Neuronal stem cell (in vitro differentiated cells): ENCODE data around the gene SOHLH1.
"Not testable (repeated sequence)": the region's sequence is repeated elsewhere in the genome, so short reads cannot be mapped to it uniquely, and the experiment has no call there.

Experiments used
- DNase-seq: peaks from one replicate; pipeline ENCODE4 v3.0.0-alpha.2; 2013; ENCODE audit warnings: low spot score
- H2AFZ ChIP-seq: one replicate; pipeline ENCODE4 v1.6.1; 2013; ENCODE audit warnings: mild to moderate bottlenecking, low read length, inconsistent platforms
- H2AK5ac ChIP-seq: 2 replicates; pipeline ENCODE4 v1.6.1; 2013; ENCODE audit warnings: low read depth, mild to moderate bottlenecking, inconsistent platforms, low read length, moderate library complexity, mixed read lengths
- H2BK120ac ChIP-seq: 2 replicates; pipeline ENCODE4 v1.6.1; 2013; ENCODE audit warnings: low read depth, mild to moderate bottlenecking, inconsistent platforms, low read length, moderate library complexity, mixed read lengths
- H2BK12ac ChIP-seq: one replicate; pipeline ENCODE4 v1.6.1; 2013; ENCODE audit warnings: low read length, inconsistent platforms
- H2BK15ac ChIP-seq: 2 replicates; pipeline ENCODE4 v1.6.1; 2013; ENCODE audit warnings: mild to moderate bottlenecking, low read length, inconsistent platforms, mixed read lengths
- H2BK5ac ChIP-seq: one replicate; pipeline ENCODE4 v1.6.1; 2013; ENCODE audit warnings: inconsistent platforms, mild to moderate bottlenecking, low read length, moderate library complexity
- H3K14ac ChIP-seq: one replicate; pipeline ENCODE4 v1.6.1; 2013; ENCODE audit warnings: low read length, inconsistent platforms
- H3K18ac ChIP-seq: 2 replicates; pipeline ENCODE4 v1.6.1; 2013; ENCODE audit warnings: low read length, inconsistent platforms
- H3K23ac ChIP-seq: 2 replicates; pipeline ENCODE4 v1.6.1; 2013; ENCODE audit warnings: low read depth, mild to moderate bottlenecking, mixed read lengths, low read length, inconsistent platforms; ENCODE audit not compliant: poor library complexity
- H3K27ac ChIP-seq: replicated peaks from 3 replicates; pipeline ENCODE4 v1.5.1; 2013; ENCODE audit warnings: low read length, inconsistent platforms
- H3K27me3 ChIP-seq, 3 experiments: 2 replicates each; pipeline ENCODE4 v1.6.1; 2013; ENCODE audit warnings: low read length in 3 of 3, mild to moderate bottlenecking in 2 of 3, inconsistent platforms in 1 of 3, low read depth in 1 of 3, mixed read lengths in 1 of 3, moderate library complexity in 1 of 3; ENCODE audit not compliant: control insufficient read depth in 3 of 3, insufficient read depth in 3 of 3
- H3K36me3 ChIP-seq, 2 donors: replicated peaks in 1 of 2; 2 replicates each; pipeline ENCODE4 v1.6.1; 2013; ENCODE audit warnings: low read length in 2 of 2; ENCODE audit not compliant: control insufficient read depth in 2 of 2, insufficient read depth in 2 of 2
- H3K4ac ChIP-seq: 2 replicates; pipeline ENCODE4 v1.6.1; 2013; ENCODE audit warnings: inconsistent platforms, mild to moderate bottlenecking, low read length, moderate library complexity
- H3K4me1 ChIP-seq, 2 donors: 1 replicate in 1 of 2; 2 replicates in 1 of 2; pipeline ENCODE4 v1.6.1; 2013; ENCODE audit warnings: low read length in 2 of 2, low read depth in 1 of 2; ENCODE audit not compliant: control insufficient read depth in 2 of 2, insufficient read depth in 1 of 2
- H3K4me2 ChIP-seq: one replicate; pipeline ENCODE4 v1.6.1; 2013; ENCODE audit warnings: mild to moderate bottlenecking, low read length, inconsistent platforms; ENCODE audit not compliant: insufficient read depth, poor library complexity, severe bottlenecking
- H3K4me3 ChIP-seq, 2 donors: 2 replicates each; pipeline ENCODE4 v1.5.1; 2013; ENCODE audit warnings: low read length in 2 of 2, mild to moderate bottlenecking in 2 of 2, inconsistent platforms in 1 of 2, moderate library complexity in 1 of 2
- H3K79me1 ChIP-seq: one replicate; pipeline ENCODE4 v1.6.1; 2013; ENCODE audit warnings: low read depth, mild to moderate bottlenecking, inconsistent platforms, low read length, moderate library complexity
- H3K9ac ChIP-seq: one replicate; pipeline ENCODE4 v1.6.1; 2013; ENCODE audit warnings: mild to moderate bottlenecking, low read depth, low read length, inconsistent platforms; ENCODE audit not compliant: poor library complexity
- H3K9me3 ChIP-seq, 2 donors: replicated peaks in 1 of 2; 2 replicates each; pipeline versions ENCODE3 to v1.6.1; 2013; ENCODE audit warnings: low read length in 2 of 2, mild to moderate bottlenecking in 2 of 2, inconsistent platforms in 1 of 2, low read depth in 1 of 2, mixed read lengths in 1 of 2, moderate library complexity in 1 of 2; ENCODE audit not compliant: control insufficient read depth in 2 of 2, insufficient read depth in 1 of 2
- H4K8ac ChIP-seq: one replicate; pipeline ENCODE4 v1.6.1; 2013; ENCODE audit warnings: low read depth, mild to moderate bottlenecking, inconsistent platforms, low read length, moderate library complexity
- H4K91ac ChIP-seq: one replicate; pipeline ENCODE4 v1.6.1; 2013; ENCODE audit warnings: low read length, low read depth, mild to moderate bottlenecking, inconsistent platforms; ENCODE audit not compliant: poor library complexity
- WGBS, 2 donors: extraction: QIAGEN DNeasy Blood & Tissue Kit; methylation state at CpG; one replicate each; pipeline ENCODE4 v1.1.7; 2013; ENCODE audit warnings: missing lambda C conversion rate in 2 of 2, mixed read lengths in 1 of 2; ENCODE audit not compliant: insufficient read length in 2 of 2, insufficient replicate concordance in 1 of 2; ENCODE audit errors: extremely low coverage in 2 of 2; 5-methylcytosine and 5-hydroxymethylcytosine counted together

Gene SOHLH1

GRCh38 chr9:135670721-135671590 is 28.3 kb downstream of the SOHLH1 start:
- H3K4me2 ChIP-seq = peak overlapping the region; percentile 2
- no peak overlapping the region for H2BK12ac ChIP-seq
- H3K27ac ChIP-seq = no peak overlapping the region
- H2BK15ac ChIP-seq = peak overlapping the region; percentile 45
- no peak overlapping the region for H3K23ac ChIP-seq
- peaks cover 0 to 4% of the 10 kb centered on the region in 2 donors for H3K9me3 ChIP-seq
- H2AFZ ChIP-seq = no peak overlapping the region
- peaks cover 2% of the 10 kb centered on the region for H3K79me1 ChIP-seq
- H3K18ac ChIP-seq = peak overlapping the region; percentile 85
- H2BK5ac ChIP-seq = no peak overlapping the region
- WGBS, 2 donors = no CpG with 5 or more reads among the region's 41 CpGs
- no peak overlapping the region for H4K91ac ChIP-seq
- H3K36me3 ChIP-seq = no peaks in the 10 kb centered on the region
- peaks cover 0 to under 1% (median 0%) of the 10 kb centered on the region in 3 experiments for H3K27me3 ChIP-seq
- no peak overlapping the region for H4K8ac ChIP-seq
- peak overlapping the region; percentile 66 for H2AK5ac ChIP-seq
- H3K4me3 ChIP-seq = no peak overlapping the region
- peak overlapping the region; percentile 31 for H3K14ac ChIP-seq
- no peak for DNase-seq
- H3K4ac ChIP-seq = peak overlapping the region; percentile 93
- H3K4me1 ChIP-seq = peaks cover 0 to 3% of the 10 kb centered on the region in 2 donors
- no peak overlapping the region for H3K9ac ChIP-seq
- H2BK120ac ChIP-seq = no peak overlapping the region

- Histone ChIP-seq H3K9me3 (peaks cover 0 to 4% of the 10 kb centered on the region in 2 donors), H3K9ac (no peak overlapping the region), H2BK15ac (peak overlapping the region; percentile 81), H3K79me1 (peaks cover 2% of the 10 kb centered on the region), H3K4me1 (peaks cover 0 to 3% of the 10 kb centered on the region in 2 donors), H3K27ac (no peak overlapping the region), H2BK5ac (no peak overlapping the region), H3K27me3 (peaks cover 0 to 4% (median 0%) of the 10 kb centered on the region in 3 experiments), H3K4ac (no peak overlapping the region), H4K91ac (no peak overlapping the region), H2BK120ac (no peak overlapping the region), H2AFZ (no peak overlapping the region), H4K8ac (no peak overlapping the region), H3K14ac (no peak overlapping the region), H2BK12ac (peak overlapping the region; percentile 63), H3K18ac (peak overlapping the region; percentile 19), H3K4me3 (no peak overlapping the region), H3K4me2 (no peak overlapping the region), H3K23ac (peak overlapping the region; percentile 91), H2AK5ac (peak overlapping the region; percentile 68), H3K36me3 (no peaks in the 10 kb centered on the region)
- no peak for DNase-seq
- WGBS, 2 donors = no CpG with 5 or more reads among the region's 9 CpGs
Measured at GRCh38 chr9:135669616-135670285, 29.5 kb downstream of the SOHLH1 start.

GRCh38 chr9:135669018-135669417 is 30.3 kb downstream of the SOHLH1 start:
- H3K36me3 ChIP-seq, DNase-seq, H2BK120ac ChIP-seq, H2AFZ ChIP-seq, H4K91ac ChIP-seq, H3K4ac ChIP-seq, H3K4me3 ChIP-seq, H4K8ac ChIP-seq, H3K14ac ChIP-seq, H3K23ac ChIP-seq, H3K4me1 ChIP-seq, H2BK15ac ChIP-seq, H3K9ac ChIP-seq, H2BK12ac ChIP-seq, H3K79me1 ChIP-seq, H3K27me3 ChIP-seq, H3K4me2 ChIP-seq, H2BK5ac ChIP-seq, H3K18ac ChIP-seq, H2AK5ac ChIP-seq, H3K9me3 ChIP-seq, H3K27ac ChIP-seq: not testable (repeated sequence)
- WGBS, 2 donors = no CpG with 5 or more reads among the region's 5 CpGs

- WGBS, 2 donors = no CpG with 5 or more reads among the region's 9 CpGs
- Histone ChIP-seq H2BK15ac (peak overlapping the region; percentile 67), H3K4me2 (no peak overlapping the region), H3K9ac (no peak overlapping the region), H4K91ac (no peak overlapping the region), H3K27ac (no peak overlapping the region), H3K18ac (peak overlapping the region; percentile 64), H2AFZ (no peak overlapping the region), H3K4ac (no peak overlapping the region), H3K4me1 (peaks cover 4 to 14% of the 10 kb centered on the region in 2 donors), H3K27me3 (peaks cover 0 to 4% (median 0%) of the 10 kb centered on the region in 3 experiments), H3K23ac (no peak overlapping the region), H3K14ac (peak overlapping the region; percentile 56), H3K36me3 (no peaks in the 10 kb centered on the region), H3K79me1 (peaks cover 5% of the 10 kb centered on the region), H2BK12ac (no peak overlapping the region), H2AK5ac (peak overlapping the region; percentile 96), H3K4me3 (no peak overlapping the region), H3K9me3 (peaks cover 0 to 4% of the 10 kb centered on the region in 2 donors), H2BK120ac (no peak overlapping the region), H2BK5ac (no peak overlapping the region), H4K8ac (no peak overlapping the region)
- DNase-seq = no peak
Measured at GRCh38 chr9:135667463-135668001, 31.7 kb downstream of the SOHLH1 start.
